Measurements from ENCODE around the gene RAC3.

DNA sequence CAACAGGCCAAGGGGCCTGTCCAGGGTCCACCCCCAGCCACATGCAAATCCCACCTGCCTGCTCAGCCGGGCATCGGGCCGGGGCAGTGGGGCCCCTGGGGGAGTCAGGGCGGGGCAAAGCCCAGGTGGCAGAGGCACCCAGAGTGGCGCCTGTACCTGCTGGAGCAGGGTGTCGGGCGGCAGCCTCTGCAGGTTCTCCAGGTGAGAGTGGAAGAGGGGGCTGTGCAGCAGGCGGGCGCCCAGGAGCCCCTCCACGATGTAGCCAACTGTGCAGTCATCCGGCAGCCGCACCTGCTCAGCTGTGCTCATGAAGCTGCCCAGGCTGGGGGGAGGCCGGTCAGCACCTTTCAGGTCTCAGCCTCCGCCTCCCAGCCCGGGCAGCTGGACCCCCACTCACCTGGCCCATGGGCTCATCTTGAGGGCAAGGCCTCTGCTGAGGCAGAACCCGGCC, 18.1 kb downstream of the RAC3 start:
- TF ChIP-seq CTCF (IDR thresholded peaks at IDR 0.05; ENCODE audit: insufficient read depth, low read length, poor library complexity, severe bottlenecking) (no peak), EZH2phosphoT487 (conservative IDR thresholded peaks at IDR 0.05; ENCODE audit: low read length) (no peak)
